Stimulated activated CD8-positive, alpha-beta memory T cell treated with anti-CD3 and anti-CD28 coated beads, Interleukin-15, amount 100 ng/mL, for 24 hours (primary cell): Measurements from ENCODE around the gene VPS13D.
"Not testable (repeated sequence)": the region's sequence is repeated elsewhere in the genome, so short reads cannot be mapped to it uniquely, and the experiment has no call there.

Experiments
- DNase-seq: peaks from one replicate; pipeline ENCODE4 v3.0.0-alpha.2; 2020; ENCODE audit warnings: low read depth

The VPS13D gene

GRCh38 chr1:12515234-12515633, 285.4 kb downstream of the VPS13D start:
- no peak for DNase-seq

GRCh38 chr1:12516741-12517140, 286.9 kb downstream of the VPS13D start:
- DNase-seq: no peak

- DNase-seq: no peak
Observed at GRCh38 chr1:12518931-12519692, 289.3 kb downstream of the VPS13D start.

- no peak for DNase-seq
Observed at GRCh38 chr1:12519693-12520364, 290.0 kb downstream of the VPS13D start.

GRCh38 chr1:12521096-12521495, 291.3 kb downstream of the VPS13D start:
- no peak for DNase-seq

DNA sequence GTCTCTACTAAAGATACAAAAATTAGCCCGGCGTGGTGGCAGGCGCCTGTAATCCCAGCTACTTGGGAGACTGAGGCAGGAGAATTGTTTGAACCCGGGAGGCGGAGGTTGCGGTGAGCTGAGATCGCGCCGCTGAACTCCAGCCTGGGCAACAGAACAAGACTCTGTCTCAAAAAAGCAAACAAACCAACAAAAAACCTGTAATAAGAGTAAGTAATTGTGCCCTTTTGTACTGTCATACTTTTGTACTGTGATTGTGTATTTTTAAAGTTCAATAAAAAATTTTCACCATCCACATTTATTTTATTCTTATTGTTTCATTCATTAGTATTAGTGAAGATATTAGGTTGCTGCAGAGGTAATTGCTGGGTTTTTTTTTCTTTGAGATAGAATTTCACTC, 292.9 kb downstream of the VPS13D start:
- DNase-seq: not testable (repeated sequence)

GRCh38 chr1:12524266-12524665, 294.4 kb downstream of the VPS13D start:
- no peak for DNase-seq

DNA sequence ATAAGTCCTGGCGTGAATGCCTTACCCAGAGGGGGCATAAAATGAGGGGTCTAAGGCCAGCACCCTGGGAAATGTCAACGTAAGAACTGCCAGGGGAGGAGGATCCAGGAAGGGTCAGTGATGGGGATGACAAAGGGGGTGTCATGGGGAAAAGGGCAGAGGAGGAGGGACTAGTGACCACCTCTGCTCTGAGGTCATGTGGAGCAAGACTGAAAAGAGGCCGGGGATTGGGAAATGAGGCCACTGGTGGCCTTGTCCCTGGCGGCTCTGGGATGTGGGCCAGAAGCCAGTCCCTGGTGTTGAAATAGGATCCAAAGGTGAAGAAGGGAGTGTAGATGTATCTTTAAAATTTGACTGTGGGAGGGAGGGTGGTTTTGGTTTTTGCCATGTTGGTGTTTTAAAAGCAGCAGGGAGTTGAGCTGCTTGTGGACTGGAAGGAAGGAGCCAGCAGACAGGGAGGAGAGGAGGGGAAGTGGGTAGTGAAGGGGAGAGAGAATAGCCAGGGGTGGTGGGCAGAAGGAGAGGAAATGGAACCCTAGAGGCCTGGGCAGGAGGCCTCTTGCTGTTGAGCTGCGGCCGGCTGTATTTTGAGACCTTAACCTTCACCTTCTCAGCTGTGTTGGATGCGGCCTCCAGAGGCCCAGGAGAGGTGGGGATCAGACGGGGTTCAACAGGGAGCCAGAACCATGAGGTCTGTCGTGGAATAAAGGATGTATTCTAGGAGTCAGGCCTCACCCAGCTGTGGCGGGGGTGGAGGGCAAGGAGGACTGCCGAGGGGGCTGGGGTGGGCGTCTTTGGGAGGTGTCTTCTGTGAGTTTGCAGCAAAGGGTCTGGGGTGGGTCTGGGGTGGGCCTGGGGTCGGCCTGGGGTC, 295.7 kb downstream of the VPS13D start:
- no peak for DNase-seq

- DNase-seq: no peak
Observed at GRCh38 chr1:12527564-12527963, 297.7 kb downstream of the VPS13D start.

GRCh38 chr1:12528021-12528852, 298.4 kb downstream of the VPS13D start:
- DNase-seq: no peak

- no peak for DNase-seq
Observed at GRCh38 chr1:12529640-12530174, 299.9 kb downstream of the VPS13D start.

GRCh38 chr1:12530462-12531178, 300.8 kb downstream of the VPS13D start:
- no peak for DNase-seq

- DNase-seq: no peak
Observed at GRCh38 chr1:12531179-12531499, 301.3 kb downstream of the VPS13D start.

DNA sequence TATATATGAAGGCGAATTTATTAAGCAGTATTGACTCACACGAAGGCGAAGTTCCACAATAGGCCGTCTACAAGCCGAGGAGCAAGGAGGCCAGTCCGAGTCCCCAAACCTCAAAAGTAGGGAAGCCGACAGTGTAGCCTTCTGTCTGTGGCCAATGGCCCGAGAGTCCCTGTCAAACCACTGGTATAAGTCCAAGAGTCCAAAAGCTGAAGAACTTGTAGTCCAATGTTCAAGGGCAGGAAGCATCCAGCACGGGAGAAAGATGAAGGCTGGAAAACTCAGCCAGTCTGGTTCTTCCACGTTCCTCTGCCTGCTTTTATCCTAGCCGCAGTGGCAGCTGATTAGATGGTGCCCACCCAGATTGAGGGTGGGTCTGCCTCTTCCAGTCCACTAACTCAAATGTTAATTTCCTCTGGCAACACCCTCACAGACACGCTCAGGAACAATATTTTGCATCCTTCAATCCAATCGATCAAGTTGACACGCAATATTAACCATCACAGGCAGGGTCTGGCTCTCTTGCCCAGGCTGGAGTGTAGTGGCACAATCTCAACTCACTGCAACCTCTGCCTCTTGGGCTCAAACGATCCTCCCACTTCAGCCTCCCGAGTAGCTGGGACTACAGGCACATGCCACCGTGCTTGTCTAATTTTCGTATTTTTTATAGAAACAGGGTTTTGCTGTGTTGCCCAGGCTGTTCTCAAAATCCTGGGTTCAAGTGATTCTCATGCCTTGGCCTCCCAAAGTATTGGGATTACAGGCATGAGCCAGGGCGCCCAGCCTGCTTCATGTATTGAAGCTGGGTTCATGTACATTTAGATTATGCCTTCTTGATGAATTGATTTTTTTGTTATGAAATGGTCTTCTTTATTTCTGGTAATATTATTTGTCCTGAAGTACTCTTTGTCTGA, 302.8 kb downstream of the VPS13D start:
- no peak for DNase-seq

DNA sequence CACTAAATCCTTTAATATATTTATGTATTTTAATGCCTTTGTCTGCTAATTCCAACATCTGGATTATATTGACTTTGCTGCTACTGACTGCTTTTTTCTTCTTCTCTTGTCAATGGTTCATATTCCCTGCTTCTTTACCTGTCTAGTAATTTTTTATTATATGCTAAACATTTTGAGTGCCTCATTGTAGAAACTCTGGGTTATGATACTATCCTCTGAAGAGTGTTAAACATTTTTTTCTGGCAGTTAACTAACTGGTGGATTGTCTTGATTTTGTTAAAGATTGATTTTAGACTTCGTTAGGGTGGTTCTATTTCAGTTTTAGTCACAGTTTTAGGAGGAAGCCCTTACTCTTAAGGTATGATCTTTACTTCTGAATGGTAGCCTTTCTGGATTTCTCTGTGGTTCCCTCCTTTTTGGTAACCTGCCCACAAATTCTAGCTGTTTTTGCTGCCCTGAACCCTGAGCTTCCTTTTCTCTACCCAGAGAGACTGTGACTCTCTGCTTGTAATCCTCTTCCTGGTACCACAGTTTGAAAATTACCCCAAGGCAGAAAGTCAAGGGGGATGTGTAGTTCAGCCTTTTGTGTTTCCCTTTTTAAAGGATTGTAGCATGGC, 306.3 kb downstream of the VPS13D start:
- DNase-seq: no peak

- no peak for DNase-seq
Observed at GRCh38 chr1:12537294-12537693, 307.5 kb downstream of the VPS13D start.

DNA sequence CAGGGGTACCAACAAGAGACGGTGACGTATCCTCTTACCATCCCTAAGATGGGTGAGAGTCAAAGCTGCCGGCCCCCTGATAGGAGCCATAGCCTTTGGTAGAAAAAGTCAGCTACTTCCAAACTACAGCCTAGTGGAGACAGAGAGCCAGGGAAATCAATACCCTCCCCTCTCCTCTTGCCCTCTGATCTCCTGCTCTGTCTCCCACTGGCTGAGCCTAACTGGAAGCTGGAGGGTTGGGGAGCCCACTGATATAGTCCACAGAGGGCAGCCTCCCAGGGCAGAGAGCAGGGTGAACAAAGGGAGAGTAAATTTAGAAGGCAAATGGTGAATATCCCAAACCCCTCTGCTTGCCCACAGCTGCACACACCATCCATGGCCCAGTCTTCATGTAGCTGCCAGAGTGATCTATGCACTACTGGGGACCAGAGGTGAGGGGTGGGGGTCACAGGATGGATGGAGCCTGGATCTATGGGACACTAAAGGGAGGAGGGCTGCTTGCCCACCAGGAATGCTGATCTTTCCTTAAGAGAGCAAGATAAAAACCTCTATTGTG, 308.2 kb downstream of the VPS13D start:
- DNase-seq: no peak

- not testable (repeated sequence) for DNase-seq
Observed at GRCh38 chr1:12538536-12538935, 308.7 kb downstream of the VPS13D start.

- no peak for DNase-seq
Observed at GRCh38 chr1:12539320-12539704, 309.5 kb downstream of the VPS13D start.
